HG03469 (cell line): Measurements from ENCODE around the gene NEK11.

ENCODE experiments used
- ATAC-seq: cut with Tn5 transposase; IDR thresholded peaks from one replicate; pipeline ENCODE4 v1.9.1; 2021; ENCODE audit warnings: mild to moderate bottlenecking, moderate library complexity, moderate number of reproducible peaks; ENCODE audit not compliant: unreplicated experiment

The NEK11 gene

GRCh38 chr3:131026321-131027151, at the start of gene NEK11, which contains the start of gene ASTE1:
Gene NEK11, plus strand, starts transcription at chr3:131026877. Its CDS starts 2,832 bp downstream, at chr3:131029709.
Gene ASTE1, minus strand, starts transcription at chr3:131026825. Its CDS starts 1,519 bp downstream, at chr3:131025306.
- ATAC-seq, result peak; percentile 96

DNA sequence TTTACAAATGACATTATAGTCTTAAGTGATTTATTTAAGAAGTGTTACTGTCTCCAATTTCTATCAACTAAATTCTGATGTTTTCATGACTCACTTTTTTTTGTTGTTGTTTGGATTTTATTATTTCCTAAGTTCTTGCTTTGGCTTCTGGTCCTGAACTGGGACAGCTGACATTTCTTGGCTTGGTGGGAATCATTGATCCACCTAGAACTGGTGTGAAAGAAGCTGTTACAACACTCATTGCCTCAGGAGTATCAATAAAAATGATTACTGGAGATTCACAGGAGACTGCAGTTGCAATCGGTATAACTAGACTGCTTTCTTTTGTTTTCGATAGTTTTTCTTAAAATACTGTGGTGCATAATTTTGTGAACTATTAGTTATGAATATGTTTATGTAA, 47.6 kb upstream of the NEK11 start:
- no peak for ATAC-seq

DNA sequence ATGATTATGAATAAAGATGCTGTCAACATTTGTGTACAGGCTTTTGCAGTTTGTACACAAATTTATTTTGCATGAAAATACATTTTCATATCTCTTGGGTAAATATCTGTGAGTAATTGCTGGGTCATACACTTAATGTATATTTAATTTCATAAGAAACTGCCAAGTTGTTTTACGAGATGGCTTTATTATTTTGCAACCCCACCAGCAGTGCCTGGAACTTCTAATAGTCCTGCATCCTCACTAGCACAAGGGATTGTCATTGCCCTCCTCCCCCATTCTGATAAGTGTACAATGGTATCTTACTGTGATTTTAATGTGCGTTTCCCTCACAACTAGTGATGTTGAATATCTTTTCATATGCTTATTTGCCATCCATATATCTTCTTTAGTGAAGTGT, 45.2 kb upstream of the NEK11 start:
- no peak for ATAC-seq

DNA sequence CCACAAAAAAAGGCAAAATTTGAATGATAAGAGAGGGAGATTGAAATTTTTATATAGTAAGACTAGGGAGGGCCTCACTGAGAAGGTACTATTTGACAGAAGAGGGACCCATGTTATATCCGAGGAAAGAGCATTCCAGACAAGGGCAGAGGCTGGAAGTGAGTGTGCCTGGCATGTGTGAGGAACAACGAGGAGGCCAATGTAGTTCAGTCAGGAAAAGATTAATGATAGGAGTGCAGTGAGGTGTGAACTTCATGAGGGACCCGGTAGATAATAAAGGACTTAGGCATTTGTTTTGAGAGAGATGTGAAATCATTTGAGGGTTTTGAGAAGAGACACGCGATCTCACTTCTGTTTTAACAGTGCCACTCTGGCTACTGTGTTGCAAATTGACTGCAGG, 36.4 kb upstream of the NEK11 start:
- ATAC-seq, result no peak

DNA sequence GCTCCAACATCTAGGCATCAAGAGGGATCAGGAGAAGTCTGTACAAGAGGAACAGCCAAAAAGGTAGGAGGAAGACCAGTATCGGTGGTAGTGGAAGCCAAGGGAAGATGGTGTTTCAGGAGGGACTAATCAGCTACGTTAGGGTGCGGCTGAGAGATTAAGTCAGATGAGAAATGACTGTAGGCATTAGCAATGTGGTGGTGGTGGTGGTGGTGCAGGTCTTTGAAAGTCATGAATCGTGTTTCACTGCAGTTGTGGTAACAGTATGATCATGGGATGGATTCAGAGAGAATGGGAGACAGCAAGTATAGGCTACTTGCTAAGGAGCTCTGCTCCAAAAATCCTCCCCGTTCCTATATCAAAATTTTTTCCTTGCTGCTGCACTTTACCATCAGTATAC, 35.6 kb upstream of the NEK11 start:
- no peak for ATAC-seq

DNA sequence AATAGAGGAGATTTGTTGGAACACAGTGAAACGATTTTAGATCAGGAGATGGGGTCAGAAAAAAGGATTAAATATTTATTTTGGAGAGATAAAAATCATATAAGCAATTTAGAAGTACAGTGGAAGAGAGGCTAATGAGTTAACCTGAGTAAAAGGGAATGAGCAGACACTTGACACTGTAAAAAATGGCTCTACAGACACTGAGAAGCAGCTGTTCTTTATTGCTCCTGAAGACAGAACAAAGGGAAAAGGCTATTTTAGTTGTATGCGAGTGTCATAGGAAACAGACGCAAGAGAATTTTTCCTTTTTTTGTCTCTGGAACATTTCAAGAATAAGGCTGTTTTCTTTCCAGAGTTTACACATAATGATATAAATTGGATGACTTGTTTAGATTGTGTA, 34.3 kb upstream of the NEK11 start:
- no peak for ATAC-seq

DNA sequence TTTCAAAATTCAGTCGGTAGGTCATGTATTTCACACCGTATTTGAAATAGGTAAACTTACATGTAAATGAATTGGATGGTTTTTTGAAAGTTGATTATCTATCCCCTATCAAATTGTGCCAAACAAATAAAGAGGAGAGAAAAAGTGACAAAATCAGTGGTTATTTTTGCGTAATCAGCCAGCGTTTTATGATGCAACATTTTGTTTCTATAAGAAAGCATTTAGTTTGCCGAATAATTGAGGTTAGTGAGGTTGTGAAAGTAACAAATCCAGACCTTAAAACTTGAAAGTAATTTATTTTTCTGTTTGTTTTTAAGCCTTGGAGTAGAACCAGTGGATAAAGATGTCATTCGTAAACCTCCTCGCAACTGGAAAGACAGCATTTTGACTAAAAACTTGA, 29.4 kb upstream of the NEK11 start:
- no peak for ATAC-seq

DNA sequence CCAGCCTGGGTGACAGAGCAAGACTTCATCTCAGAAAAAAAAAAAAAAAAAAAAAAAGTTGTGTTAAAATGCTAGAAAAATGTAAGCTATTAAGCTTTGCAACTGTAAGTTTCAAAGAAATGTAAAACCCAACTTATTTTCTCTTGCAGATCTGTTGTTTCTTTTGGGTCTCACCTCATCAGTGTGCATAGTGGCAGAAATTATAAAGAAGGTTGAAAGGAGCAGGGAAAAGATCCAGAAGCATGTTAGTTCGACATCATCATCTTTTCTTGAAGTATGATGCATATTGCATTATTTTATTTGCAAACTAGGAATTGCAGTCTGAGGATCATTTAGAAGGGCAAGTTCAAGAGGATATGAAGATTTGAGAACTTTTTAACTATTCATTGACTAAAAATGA, 25.6 kb upstream of the NEK11 start:
- ATAC-seq, result no peak

- no peak for ATAC-seq
Measured at GRCh38 chr3:131004603-131005002, 22.1 kb upstream of the NEK11 start.

GRCh38 chr3:131007256-131007655, 19.4 kb upstream of the NEK11 start:
- no peak for ATAC-seq

GRCh38 chr3:131007782-131008181, 18.9 kb upstream of the NEK11 start:
- ATAC-seq, result no peak

DNA sequence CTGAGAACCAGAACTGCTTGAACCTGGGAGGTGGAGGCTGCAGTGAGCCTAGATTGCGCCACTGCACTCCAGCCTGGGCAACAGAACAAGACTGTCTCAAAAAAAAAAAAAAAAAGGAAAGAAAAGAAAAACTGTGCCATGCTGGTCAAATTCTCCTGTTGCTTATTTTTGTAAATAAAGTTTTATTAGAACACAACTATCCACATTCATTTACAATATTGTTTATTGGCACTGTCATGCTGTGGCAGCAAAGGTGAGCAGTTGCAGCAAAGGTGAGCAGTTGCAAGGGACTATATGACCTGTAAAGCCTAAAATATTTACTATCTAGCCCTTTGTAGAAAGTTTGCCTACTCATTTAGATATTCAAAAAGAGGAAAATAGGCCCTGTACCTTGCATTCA, 18.4 kb upstream of the NEK11 start:
- ATAC-seq, result no peak

DNA sequence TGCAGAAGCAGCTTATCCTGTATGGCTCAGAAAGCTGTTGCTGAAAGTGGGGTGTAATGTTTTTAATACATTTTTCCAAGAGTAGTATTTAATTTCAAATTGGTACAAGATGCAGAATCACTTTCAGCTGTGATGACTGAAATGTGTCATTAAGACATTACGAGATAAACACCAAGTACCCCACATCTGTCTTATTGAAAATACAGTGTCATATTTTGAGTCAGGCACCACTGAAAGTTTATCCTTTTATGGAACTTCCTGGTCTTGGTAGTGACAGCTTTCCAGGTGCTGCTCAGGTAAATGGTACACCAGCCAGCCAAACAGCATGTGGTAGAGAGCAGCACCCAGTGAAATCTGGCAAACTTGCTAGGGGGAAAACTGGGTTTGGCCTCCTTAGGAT, 17.0 kb upstream of the NEK11 start:
- no peak for ATAC-seq

GRCh38 chr3:131018970-131019369, 7.7 kb upstream of the NEK11 start:
- no peak for ATAC-seq

- no peak for ATAC-seq
Measured at GRCh38 chr3:131020122-131020693, 6.5 kb upstream of the NEK11 start.

- ATAC-seq, result no peak
Measured at GRCh38 chr3:131025539-131025938, 1.1 kb upstream of the NEK11 start.

GRCh38 chr3:131028844-131029243, 2.2 kb downstream of the NEK11 start:
- no peak for ATAC-seq

DNA sequence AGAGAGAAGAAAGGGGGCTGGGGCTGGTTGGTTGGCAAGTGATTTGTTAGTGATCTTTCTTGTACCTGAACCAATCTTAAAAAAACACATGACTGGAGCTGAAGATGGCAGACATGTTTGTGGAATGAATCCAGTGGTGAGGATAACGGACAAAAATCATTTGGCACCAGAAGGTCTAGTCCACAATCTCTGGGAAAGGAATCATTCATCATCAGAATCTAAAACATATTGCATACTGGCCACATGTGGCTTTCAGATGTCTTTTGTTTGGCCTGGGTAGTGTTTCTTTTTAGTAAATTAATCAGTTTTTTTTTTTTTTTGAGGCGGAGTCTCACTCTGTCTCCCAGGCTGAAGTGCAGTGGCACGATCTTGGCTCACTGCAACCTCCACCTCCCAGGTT, 5.0 kb downstream of the NEK11 start:
- ATAC-seq, result no peak

DNA sequence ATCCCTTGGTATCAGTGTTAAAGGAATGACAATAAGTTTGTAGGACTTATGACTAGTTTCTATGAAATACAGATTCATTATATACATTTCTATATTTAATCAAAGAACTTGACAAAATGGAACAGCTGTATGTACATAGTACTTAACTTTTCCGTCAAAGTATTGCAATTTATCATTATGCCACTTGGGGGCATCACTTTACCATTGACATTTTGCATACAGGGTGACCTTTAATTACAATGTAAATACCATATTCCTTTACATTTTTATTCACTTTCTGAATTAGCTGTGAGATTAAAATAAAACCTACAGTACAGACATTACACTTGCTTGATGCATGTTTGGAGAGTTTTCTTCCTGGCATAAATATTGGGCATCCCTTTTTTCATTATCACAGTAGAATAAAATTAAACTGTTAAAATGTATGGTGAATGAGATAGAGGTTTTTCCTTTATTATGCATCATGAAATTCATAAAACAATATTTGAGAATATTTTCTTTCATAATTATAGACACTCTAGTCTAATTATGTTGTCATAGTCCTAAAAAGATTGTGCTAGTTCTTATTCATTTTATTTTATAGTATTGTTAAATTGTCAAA, 6.9 kb downstream of the NEK11 start:
- no peak for ATAC-seq

GRCh38 chr3:131036200-131036816, 9.6 kb downstream of the NEK11 start:
- ATAC-seq, result no peak

DNA sequence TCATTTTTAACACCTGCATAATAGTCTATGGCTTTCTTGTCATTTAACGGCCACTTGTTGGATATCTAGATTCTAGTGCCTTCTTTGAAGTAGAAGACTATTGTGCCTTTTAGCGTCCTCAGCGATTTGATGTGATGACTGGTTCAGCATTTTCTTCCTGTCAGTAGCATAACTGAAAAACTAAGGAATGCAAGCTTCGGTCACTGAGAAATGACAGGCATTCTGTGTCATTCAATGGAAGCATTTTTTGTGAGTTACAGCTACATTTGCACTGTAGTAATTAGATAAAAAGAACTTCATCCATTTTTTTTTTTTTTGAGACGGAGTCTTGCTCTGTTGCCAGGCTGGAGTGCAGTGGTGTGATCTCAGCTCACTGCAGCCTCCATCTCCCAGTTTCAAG, 10.3 kb downstream of the NEK11 start:
- ATAC-seq, result no peak

DNA sequence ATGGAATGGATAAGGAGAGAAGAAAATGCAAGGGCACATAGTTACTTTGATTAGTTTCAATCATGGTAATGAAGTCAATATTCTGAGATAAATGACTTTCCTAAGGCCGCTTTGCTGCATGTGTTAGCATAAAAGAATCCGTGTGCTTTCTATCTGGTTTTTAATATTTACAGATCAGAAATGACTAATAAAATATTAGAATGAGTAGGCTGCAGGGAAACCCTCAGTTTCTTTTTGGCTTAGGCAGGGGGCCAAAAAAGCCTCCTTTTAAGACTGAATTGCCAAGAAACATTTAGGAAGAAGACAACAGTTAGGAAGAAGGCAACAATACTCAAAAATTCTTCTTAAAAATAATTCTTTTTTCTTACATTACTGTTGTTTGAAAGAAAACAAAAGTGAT, 11.6 kb downstream of the NEK11 start:
- no peak for ATAC-seq
